Stimulated activated CD4-positive, alpha-beta T cell treated with anti-CD3 and anti-CD28 coated beads, Interleukin-4, amount 100 ng/mL, for 48 hours (primary cell): Measurements from ENCODE around the gene USP54.

Source experiments
- DNase-seq, 2 donors: peaks; one replicate each; pipeline ENCODE4 v3.0.0-alpha.2; 2020; ENCODE audit warnings: low read depth in 2 of 2

USP54 gene

GRCh38 chr10:73529089-73529832 is 61.9 kb downstream of the USP54 start:
- peak; percentile 4 to 15 for DNase-seq

- no peak for DNase-seq
Observed at GRCh38 chr10:73522263-73522662, 68.9 kb downstream of the USP54 start.

GRCh38 chr10:73519336-73519735 is 71.8 kb downstream of the USP54 start:
- no peak for DNase-seq

GRCh38 chr10:73517166-73517888 is 73.8 kb downstream of the USP54 start:
- no peak for DNase-seq

GRCh38 chr10:73512207-73512743 is 78.9 kb downstream of the USP54 start:
- DNase-seq, result no peak

GRCh38 chr10:73509695-73510094 is 81.4 kb downstream of the USP54 start:
- no peak for DNase-seq

- no peak for DNase-seq
Observed at GRCh38 chr10:73506491-73506890, 84.7 kb downstream of the USP54 start.

- no peak for DNase-seq
Observed at GRCh38 chr10:73506074-73506473, 85.1 kb downstream of the USP54 start.

GRCh38 chr10:73503037-73503436 is 88.1 kb downstream of the USP54 start:
- no peak for DNase-seq

- DNase-seq, result no peak
Observed at GRCh38 chr10:73501651-73502050, 89.5 kb downstream of the USP54 start.

GRCh38 chr10:73497623-73498022 is 93.5 kb downstream of the USP54 start:
- DNase-seq, result no peak

GRCh38 chr10:73495884-73496674 is 95.1 kb downstream of the USP54 start, which contains the start of gene PPP3CB:
TSS of gene PPP3CB (minus strand) at chr10:73496024. CDS start at chr10:73495889, 135 bp downstream.
- peak; percentile 85 to 91 for DNase-seq

- DNase-seq, result peak; percentile 73 to 88
Observed at GRCh38 chr10:73495226-73495883, 95.8 kb downstream of the USP54 start.

- DNase-seq, result no peak
Observed at GRCh38 chr10:73494877-73495225, 96.3 kb downstream of the USP54 start.

GRCh38 chr10:73494213-73494612 is 96.9 kb downstream of the USP54 start:
- DNase-seq, result no peak

GRCh38 chr10:73493781-73494180 is 97.4 kb downstream of the USP54 start:
- DNase-seq, result no peak

- no peak for DNase-seq
Observed at GRCh38 chr10:73486601-73487000, 104.5 kb downstream of the USP54 start.

GRCh38 chr10:73485320-73485719 is 105.8 kb downstream of the USP54 start:
- no peak for DNase-seq

- DNase-seq, result no peak
Observed at GRCh38 chr10:73480158-73480557, 111.0 kb downstream of the USP54 start.

GRCh38 chr10:73478636-73479035 is 112.5 kb downstream of the USP54 start:
- DNase-seq, result no peak

- DNase-seq, result no peak
Observed at GRCh38 chr10:73471226-73471625, 119.9 kb downstream of the USP54 start.

- DNase-seq, result no peak
Observed at GRCh38 chr10:73469579-73469978, 121.6 kb downstream of the USP54 start.
